ENCODE measurements around the gene POU6F2.

The POU6F2 gene

GRCh38 chr7:39394105-39394680, 416.5 kb downstream of the POU6F2 start:
- no peak overlapping the region for H3K27ac ChIP-seq (ENCODE audit: low read length)
- DNase-seq, result no peak
- H3K9me2 ChIP-seq (replicated peaks; ENCODE audit: insufficient read depth, low read length), result no peaks in the 10 kb centered on the region
- H3K9me3 ChIP-seq (replicated peaks; ENCODE audit: insufficient read depth, low read length), result no peaks in the 10 kb centered on the region
- H3K9ac ChIP-seq (ENCODE audit: low read length), result no peak overlapping the region
- H3K4me3 ChIP-seq (ENCODE audit: low read length), result no peak overlapping the region
- H3K4me2 ChIP-seq (ENCODE audit: low read depth, low read length), result no peak overlapping the region
- no peaks in the 10 kb centered on the region for H3K36me3 ChIP-seq (replicated peaks; ENCODE audit: insufficient read depth, low read length)
- no peaks in the 10 kb centered on the region for H3K4me1 ChIP-seq (ENCODE audit: low read length)
- H2AFZ ChIP-seq (ENCODE audit: low read length), result no peak overlapping the region
- TF ChIP-seq EZH2phosphoT487 (IDR thresholded peaks at IDR 0.05; ENCODE audit: low read length) (no peak), EZH2 (optimal IDR thresholded peaks at IDR 0.05; ENCODE audit: low read depth, low read length) (no peak), CTCF (IDR thresholded peaks at IDR 0.05; ENCODE audit: low read length) (no peak)
- no peaks in the 10 kb centered on the region for H3K27me3 ChIP-seq (replicated peaks; ENCODE audit: insufficient read depth, low read length)
- H3F3A ChIP-seq (ENCODE audit: insufficient read depth, low read length), result no peaks in the 10 kb centered on the region
- no peaks in the 10 kb centered on the region for H4K20me1 ChIP-seq (ENCODE audit: insufficient read depth, low read length)
- H3K79me2 ChIP-seq (ENCODE audit: low read length), result no peaks in the 10 kb centered on the region

DNA sequence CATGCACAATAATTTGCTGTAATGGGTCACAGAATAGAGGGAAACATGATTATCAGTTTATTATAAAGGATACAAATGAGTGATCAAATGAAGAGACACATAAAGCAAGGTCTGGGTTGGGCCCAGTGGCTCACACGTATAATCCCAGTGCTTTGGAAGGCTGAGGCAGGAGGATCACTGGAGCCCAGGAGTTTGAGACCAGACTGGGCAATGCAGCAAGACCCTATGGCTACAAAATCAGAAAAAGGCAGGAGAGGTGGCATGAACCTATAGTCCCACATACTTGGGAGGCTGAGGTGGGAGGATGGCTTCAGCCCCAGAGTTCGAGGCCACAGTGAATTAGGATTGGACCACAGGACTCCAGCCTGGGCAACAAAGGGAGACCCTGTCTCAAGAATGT, 421.7 kb downstream of the POU6F2 start:
- TF ChIP-seq EZH2 (optimal IDR thresholded peaks at IDR 0.05; ENCODE audit: low read depth, low read length), result no peak
- TF ChIP-seq CTCF (IDR thresholded peaks at IDR 0.05; ENCODE audit: low read length), result no peak
- no peak for TF ChIP-seq EZH2phosphoT487 (IDR thresholded peaks at IDR 0.05; ENCODE audit: low read length)
- no peak overlapping the region for H3K9ac ChIP-seq (ENCODE audit: low read length)
- no peaks in the 10 kb centered on the region for H3F3A ChIP-seq (ENCODE audit: insufficient read depth, low read length)
- H3K79me2 ChIP-seq (ENCODE audit: low read length), result no peaks in the 10 kb centered on the region
- H3K9me2 ChIP-seq (replicated peaks; ENCODE audit: insufficient read depth, low read length), result no peaks in the 10 kb centered on the region
- no peaks in the 10 kb centered on the region for H3K4me1 ChIP-seq (ENCODE audit: low read length)
- no peak overlapping the region for H3K27ac ChIP-seq (ENCODE audit: low read length)
- no peak overlapping the region for H3K4me3 ChIP-seq (ENCODE audit: low read length)
- DNase-seq, result no peak
- H3K36me3 ChIP-seq (replicated peaks; ENCODE audit: insufficient read depth, low read length), result no peaks in the 10 kb centered on the region
- no peak overlapping the region for H2AFZ ChIP-seq (ENCODE audit: low read length)
- no peak overlapping the region for H3K4me2 ChIP-seq (ENCODE audit: low read depth, low read length)
- no peaks in the 10 kb centered on the region for H4K20me1 ChIP-seq (ENCODE audit: insufficient read depth, low read length)
- H3K9me3 ChIP-seq (replicated peaks; ENCODE audit: insufficient read depth, low read length), result no peaks in the 10 kb centered on the region
- H3K27me3 ChIP-seq (replicated peaks; ENCODE audit: insufficient read depth, low read length), result no peaks in the 10 kb centered on the region

DNA sequence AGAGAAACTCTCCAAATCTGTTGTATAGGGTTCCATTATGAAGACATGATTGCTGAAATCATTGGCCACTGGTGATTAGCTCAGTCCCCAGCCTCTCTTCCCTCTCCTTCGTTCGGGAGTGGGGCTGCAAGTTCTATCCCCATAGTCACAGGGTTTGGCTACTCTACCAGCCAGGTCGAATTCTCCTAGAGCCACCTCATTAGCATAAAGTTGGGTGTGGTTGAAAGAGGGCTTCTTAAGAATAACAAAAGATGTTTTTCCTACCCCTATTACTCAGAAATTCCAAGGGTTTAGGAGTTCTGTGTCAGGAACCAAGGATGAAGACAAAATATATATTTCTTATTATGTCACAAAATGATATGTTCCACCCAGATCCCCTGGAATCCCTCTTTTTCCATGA, 422.3 kb downstream of the POU6F2 start:
- Histone ChIP-seq H3K9me2 (replicated peaks; ENCODE audit: insufficient read depth, low read length) (no peaks in the 10 kb centered on the region), H3K4me2 (ENCODE audit: low read depth, low read length) (no peak overlapping the region), H3K4me3 (ENCODE audit: low read length) (no peak overlapping the region), H3K27me3 (replicated peaks; ENCODE audit: insufficient read depth, low read length) (no peaks in the 10 kb centered on the region), H3K9me3 (replicated peaks; ENCODE audit: insufficient read depth, low read length) (no peaks in the 10 kb centered on the region), H3K36me3 (replicated peaks; ENCODE audit: insufficient read depth, low read length) (no peaks in the 10 kb centered on the region), H3F3A (ENCODE audit: insufficient read depth, low read length) (no peaks in the 10 kb centered on the region), H4K20me1 (ENCODE audit: insufficient read depth, low read length) (no peaks in the 10 kb centered on the region), H3K79me2 (ENCODE audit: low read length) (no peaks in the 10 kb centered on the region), H3K4me1 (ENCODE audit: low read length) (no peaks in the 10 kb centered on the region), H3K9ac (ENCODE audit: low read length) (no peak overlapping the region), H3K27ac (ENCODE audit: low read length) (no peak overlapping the region), H2AFZ (ENCODE audit: low read length) (no peak overlapping the region)
- TF ChIP-seq CTCF (IDR thresholded peaks at IDR 0.05; ENCODE audit: low read length), result no peak
- TF ChIP-seq EZH2phosphoT487 (IDR thresholded peaks at IDR 0.05; ENCODE audit: low read length), result no peak
- TF ChIP-seq EZH2 (optimal IDR thresholded peaks at IDR 0.05; ENCODE audit: low read depth, low read length), result no peak
- DNase-seq, result no peak
